ENCODE data around the gene UGT2B10.
"Not testable (repeated sequence)": the region's sequence is repeated elsewhere in the genome, so short reads cannot be mapped to it uniquely, and the experiment has no call there.

UGT2B10 gene

GRCh38 chr4:68815617-68816409, at the start of gene UGT2B10:
UGT2B10 (plus strand) TSS chr4:68815994; CDS start chr4:68816020, 26 bp downstream.
- DNase-seq: not testable (repeated sequence)

- DNase-seq: not testable (repeated sequence)
These were observed 44.0 kb upstream of the UGT2B10 start for GRCh38 chr4:68771836-68772235.

GRCh38 chr4:68773699-68774098, 42.1 kb upstream of the UGT2B10 start:
- peak; percentile 4 for DNase-seq

GRCh38 chr4:68780232-68780631, 35.6 kb upstream of the UGT2B10 start:
- no peak for DNase-seq

- DNase-seq: no peak
These were observed 18.7 kb upstream of the UGT2B10 start for GRCh38 chr4:68797048-68797447.

- no peak for DNase-seq
These were observed 18.2 kb upstream of the UGT2B10 start for GRCh38 chr4:68797618-68798017.

- DNase-seq: no peak
These were observed 12.8 kb upstream of the UGT2B10 start for GRCh38 chr4:68803013-68803412.

- no peak for DNase-seq
These were observed 7.7 kb upstream of the UGT2B10 start for GRCh38 chr4:68808060-68808459.

- DNase-seq: no peak
These were observed 4.9 kb upstream of the UGT2B10 start for GRCh38 chr4:68810919-68811318.

GRCh38 chr4:68816410-68817265, 844 bp downstream of the UGT2B10 start:
- DNase-seq: peak; percentile 4

GRCh38 chr4:68817386-68817785, 1.6 kb downstream of the UGT2B10 start:
- peak; percentile 9 for DNase-seq

- peak; percentile 44 for DNase-seq
These were observed 2.3 kb downstream of the UGT2B10 start for GRCh38 chr4:68818030-68818462.

- DNase-seq: no peak
These were observed 15.8 kb downstream of the UGT2B10 start for GRCh38 chr4:68831642-68832041.

GRCh38 chr4:68850293-68850692, 34.5 kb downstream of the UGT2B10 start:
- DNase-seq: no peak

- DNase-seq: no peak
These were observed 40.0 kb downstream of the UGT2B10 start for GRCh38 chr4:68855771-68856170.

- no peak for DNase-seq
These were observed 42.2 kb downstream of the UGT2B10 start for GRCh38 chr4:68858039-68858438.

- DNase-seq: no peak
These were observed 43.9 kb downstream of the UGT2B10 start for GRCh38 chr4:68859655-68860054.

- DNase-seq: no peak
These were observed 45.3 kb downstream of the UGT2B10 start for GRCh38 chr4:68861057-68861456.

- peak; percentile 76 for DNase-seq
These were observed 48.8 kb downstream of the UGT2B10 start for GRCh38 chr4:68864438-68865187.

GRCh38 chr4:68865188-68865638, 49.4 kb downstream of the UGT2B10 start:
- DNase-seq: peak; percentile 76

- DNase-seq: peak; percentile 41
These were observed 50.0 kb downstream of the UGT2B10 start for GRCh38 chr4:68865760-68866159.

- no peak for DNase-seq
These were observed 53.5 kb downstream of the UGT2B10 start for GRCh38 chr4:68869274-68869773.

Measured in DMS53 (cell line).